RCC 7860 (cell line): ENCODE data around the gene DDX1.
"Not testable (repeated sequence)": the region's sequence is repeated elsewhere in the genome, so short reads cannot be mapped to it uniquely, and the experiment has no call there.

Experiments
- DNase-seq: peaks from one replicate; pipeline ENCODE4 v3.0.0-alpha.2; 2015; ENCODE audit warnings: low spot score
- FAIRE-seq: peaks from 2 replicates; lab custom pipeline; 2012; peaks lifted over from hg19 to GRCh38; lab: Jason Lieb, UNC

Gene DDX1

GRCh38 chr2:15614545-15615300, 23.1 kb downstream of the DDX1 start:
- DNase-seq (no peak), FAIRE-seq (no peak)

GRCh38 chr2:15615301-15615920, 23.7 kb downstream of the DDX1 start:
- DNase-seq: no peak
- FAIRE-seq: no peak

GRCh38 chr2:15616429-15616828, 24.8 kb downstream of the DDX1 start:
- FAIRE-seq (no peak), DNase-seq (no peak)

- FAIRE-seq: peak; percentile 58
Measured at GRCh38 chr2:15616850-15617777, 25.4 kb downstream of the DDX1 start.

GRCh38 chr2:15617778-15618448, 26.2 kb downstream of the DDX1 start:
- no peak for DNase-seq
- no peak for FAIRE-seq

More at GRCh38 chr2:15616850-15617777, 25.4 kb downstream of the DDX1 start:
- DNase-seq: no peak

GRCh38 chr2:15618449-15618855, 26.8 kb downstream of the DDX1 start:
- FAIRE-seq (no peak), DNase-seq (no peak)

GRCh38 chr2:15619076-15619475, 27.4 kb downstream of the DDX1 start:
- DNase-seq (no peak), FAIRE-seq (no peak)

GRCh38 chr2:15619510-15619909, 27.8 kb downstream of the DDX1 start:
- FAIRE-seq: no peak
- DNase-seq: no peak

GRCh38 chr2:15619938-15620337, 28.3 kb downstream of the DDX1 start:
- FAIRE-seq (no peak), DNase-seq (no peak)

- DNase-seq: no peak
- no peak for FAIRE-seq
Measured at GRCh38 chr2:15620340-15620739, 28.7 kb downstream of the DDX1 start.

GRCh38 chr2:15620857-15621471, 29.3 kb downstream of the DDX1 start:
- DNase-seq (no peak), FAIRE-seq (no peak)

GRCh38 chr2:15621472-15621870, 29.8 kb downstream of the DDX1 start:
- not testable (repeated sequence) for DNase-seq, FAIRE-seq

- FAIRE-seq (no peak), DNase-seq (no peak)
Measured at GRCh38 chr2:15622214-15622613, 30.5 kb downstream of the DDX1 start.

GRCh38 chr2:15622614-15623480, 31.2 kb downstream of the DDX1 start:
- DNase-seq (no peak), FAIRE-seq (no peak)

- DNase-seq (no peak), FAIRE-seq (no peak)
Measured at GRCh38 chr2:15623481-15623796, 31.8 kb downstream of the DDX1 start.

GRCh38 chr2:15623898-15624541, 32.4 kb downstream of the DDX1 start:
- DNase-seq (no peak), FAIRE-seq (no peak)

GRCh38 chr2:15624903-15625302, 33.2 kb downstream of the DDX1 start:
- no peak for FAIRE-seq

GRCh38 chr2:15625344-15626036, 33.8 kb downstream of the DDX1 start:
- DNase-seq: no peak
- no peak for FAIRE-seq

More at GRCh38 chr2:15624903-15625302, 33.2 kb downstream of the DDX1 start:
- no peak for DNase-seq
